SU-DHL-6 (cell line): Measurements from ENCODE around the gene TNFRSF18.

Experiments used
- H2AFZ ChIP-seq: fragments of 200-600 bp; sonication (generic); 2 replicates; pipeline ENCODE4 v1.6.1; 2014; ENCODE audit warnings: low read depth, mild to moderate bottlenecking, moderate library complexity, mixed read lengths, antibody characterized with exemption, low read length; ENCODE audit not compliant: severe bottlenecking
- H3F3A ChIP-seq: fragments of 200-600 bp; shearing (Covaris generic); 2 replicates; pipeline ENCODE4 v1.6.0; 2016; ENCODE audit warnings: antibody characterized with exemption, mild to moderate bottlenecking; ENCODE audit not compliant: insufficient read depth
- H3K27ac ChIP-seq: fragments of 200-600 bp; sonication (generic); 2 replicates; pipeline ENCODE4 v1.5.1; 2016; ENCODE audit warnings: low read depth, mild to moderate bottlenecking, low read length, moderate library complexity, mixed read lengths
- H3K27me3 ChIP-seq: fragments of 200-600 bp; sonication (generic), shearing (Covaris generic); 2 replicates; pipeline ENCODE4 v1.6.0; 2014; ENCODE audit warnings: mild to moderate bottlenecking, low read length
- H3K36me3 ChIP-seq: fragments of 200-600 bp; sonication (generic); 2 replicates; pipeline ENCODE4 v1.6.1; 2014; ENCODE audit warnings: mild to moderate bottlenecking, low read length, mixed read lengths
- H3K4me2 ChIP-seq: fragments of 300-600, 200-600 bp; shearing (Covaris generic), sonication (generic); 2 replicates; pipeline ENCODE4 v1.6.0; 2014; ENCODE audit warnings: low read length, low read depth, mild to moderate bottlenecking; ENCODE audit not compliant: poor library complexity, severe bottlenecking
- H3K4me3 ChIP-seq: fragments of 200-600 bp; sonication (generic); 2 replicates; pipeline ENCODE4 v1.5.1; 2014; ENCODE audit warnings: antibody characterized with exemption, low read length, mild to moderate bottlenecking, mixed read lengths; ENCODE audit not compliant: insufficient read depth, poor library complexity, severe bottlenecking
- H3K79me2 ChIP-seq: fragments of 200-600 bp; sonication (generic); 2 replicates; pipeline ENCODE4 v1.6.1; 2014; ENCODE audit warnings: mild to moderate bottlenecking, low read length, moderate library complexity; ENCODE audit not compliant: insufficient read depth
- H3K9ac ChIP-seq: fragments of 200-600 bp; sonication (generic); 2 replicates; pipeline ENCODE4 v1.7.0; 2014; ENCODE audit warnings: mild to moderate bottlenecking, low read length
- H3K9me2 ChIP-seq: fragments of 200-600 bp; sonication (generic); replicated peaks from 2 replicates; pipeline ENCODE4 v1.6.1; 2014; ENCODE audit warnings: low read length; ENCODE audit not compliant: insufficient read depth
- H3K9me3 ChIP-seq: fragments of 200-600 bp; sonication (generic); 2 replicates; pipeline ENCODE4 v1.6.1; 2014; ENCODE audit warnings: low read length, mixed read lengths; ENCODE audit not compliant: insufficient read depth
- H4K20me1 ChIP-seq: fragments of 200-600 bp; sonication (generic); 2 replicates; pipeline ENCODE4 v1.6.1; 2014; ENCODE audit warnings: low read depth, mild to moderate bottlenecking, antibody characterized with exemption, low read length, moderate library complexity, mixed read lengths
- EZH2phosphoT487 ChIP-seq: fragments of 200-600 bp; sonication (generic), shearing (Covaris generic); conservative IDR thresholded peaks from 2 replicates; pipeline ENCODE4 v1.6.1; 2018; ENCODE audit warnings: mild to moderate bottlenecking, antibody characterized with exemption, low read length, moderate library complexity, mixed read lengths
- TF ChIP-seq, protein P1 (sequence below): fragments of 200-600 bp; sonication (generic); IDR thresholded peaks from one replicate; pipeline ENCODE4 v1.5.1; 2017; ENCODE audit warnings: antibody characterized with exemption, mild to moderate bottlenecking, low read length, moderate library complexity; ENCODE audit not compliant: insufficient read depth, poor library complexity, severe bottlenecking

Gene TNFRSF18

DNA sequence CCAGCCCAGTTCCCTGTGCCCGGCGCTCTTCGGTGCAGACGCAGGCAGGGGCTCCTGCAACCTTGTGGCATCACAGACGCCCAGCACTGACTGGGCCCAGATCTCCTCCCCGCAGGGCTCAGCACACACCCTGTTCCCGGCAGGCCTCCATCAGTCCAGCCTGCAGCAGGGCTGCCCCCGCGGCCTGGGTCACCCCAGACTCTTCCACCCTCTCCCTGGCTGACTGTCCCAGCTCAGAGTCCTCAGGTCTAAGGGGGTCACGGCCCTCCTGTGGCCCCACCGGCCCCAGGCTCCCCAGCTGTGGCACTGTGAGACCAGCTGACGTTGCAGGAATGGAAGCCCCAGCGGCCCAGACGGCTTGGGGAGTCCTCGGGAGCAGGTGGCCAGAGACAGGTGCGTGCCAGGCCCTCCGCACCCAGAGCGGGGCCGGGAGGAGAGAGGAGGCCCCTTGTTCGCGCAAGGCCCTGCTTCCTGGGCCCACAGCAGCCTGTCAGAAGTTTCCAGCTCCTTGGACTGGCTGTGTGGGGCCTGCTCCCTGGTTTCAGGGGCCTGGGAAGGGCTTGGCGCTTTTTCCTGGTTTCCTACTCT, 29.9 kb upstream of the TNFRSF18 start:
- Histone ChIP-seq H3K36me3 (no peaks in the 10 kb centered on the region), H3K4me3 (no peak overlapping the region), H3K9ac (no peak overlapping the region), H3K27ac (no peak overlapping the region), H2AFZ (no peak overlapping the region), H3K79me2 (peaks cover 3% of the 10 kb centered on the region), H4K20me1 (no peaks in the 10 kb centered on the region), H3K9me2 (no peaks in the 10 kb centered on the region), H3K27me3 (no peaks in the 10 kb centered on the region), H3K4me2 (no peak overlapping the region), H3F3A (no peaks in the 10 kb centered on the region), H3K9me3 (no peaks in the 10 kb centered on the region)
- TF ChIP-seq, protein P1, sequence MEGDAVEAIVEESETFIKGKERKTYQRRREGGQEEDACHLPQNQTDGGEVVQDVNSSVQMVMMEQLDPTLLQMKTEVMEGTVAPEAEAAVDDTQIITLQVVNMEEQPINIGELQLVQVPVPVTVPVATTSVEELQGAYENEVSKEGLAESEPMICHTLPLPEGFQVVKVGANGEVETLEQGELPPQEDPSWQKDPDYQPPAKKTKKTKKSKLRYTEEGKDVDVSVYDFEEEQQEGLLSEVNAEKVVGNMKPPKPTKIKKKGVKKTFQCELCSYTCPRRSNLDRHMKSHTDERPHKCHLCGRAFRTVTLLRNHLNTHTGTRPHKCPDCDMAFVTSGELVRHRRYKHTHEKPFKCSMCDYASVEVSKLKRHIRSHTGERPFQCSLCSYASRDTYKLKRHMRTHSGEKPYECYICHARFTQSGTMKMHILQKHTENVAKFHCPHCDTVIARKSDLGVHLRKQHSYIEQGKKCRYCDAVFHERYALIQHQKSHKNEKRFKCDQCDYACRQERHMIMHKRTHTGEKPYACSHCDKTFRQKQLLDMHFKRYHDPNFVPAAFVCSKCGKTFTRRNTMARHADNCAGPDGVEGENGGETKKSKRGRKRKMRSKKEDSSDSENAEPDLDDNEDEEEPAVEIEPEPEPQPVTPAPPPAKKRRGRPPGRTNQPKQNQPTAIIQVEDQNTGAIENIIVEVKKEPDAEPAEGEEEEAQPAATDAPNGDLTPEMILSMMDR, result no peak
- no peak for TF ChIP-seq EZH2phosphoT487

DNA sequence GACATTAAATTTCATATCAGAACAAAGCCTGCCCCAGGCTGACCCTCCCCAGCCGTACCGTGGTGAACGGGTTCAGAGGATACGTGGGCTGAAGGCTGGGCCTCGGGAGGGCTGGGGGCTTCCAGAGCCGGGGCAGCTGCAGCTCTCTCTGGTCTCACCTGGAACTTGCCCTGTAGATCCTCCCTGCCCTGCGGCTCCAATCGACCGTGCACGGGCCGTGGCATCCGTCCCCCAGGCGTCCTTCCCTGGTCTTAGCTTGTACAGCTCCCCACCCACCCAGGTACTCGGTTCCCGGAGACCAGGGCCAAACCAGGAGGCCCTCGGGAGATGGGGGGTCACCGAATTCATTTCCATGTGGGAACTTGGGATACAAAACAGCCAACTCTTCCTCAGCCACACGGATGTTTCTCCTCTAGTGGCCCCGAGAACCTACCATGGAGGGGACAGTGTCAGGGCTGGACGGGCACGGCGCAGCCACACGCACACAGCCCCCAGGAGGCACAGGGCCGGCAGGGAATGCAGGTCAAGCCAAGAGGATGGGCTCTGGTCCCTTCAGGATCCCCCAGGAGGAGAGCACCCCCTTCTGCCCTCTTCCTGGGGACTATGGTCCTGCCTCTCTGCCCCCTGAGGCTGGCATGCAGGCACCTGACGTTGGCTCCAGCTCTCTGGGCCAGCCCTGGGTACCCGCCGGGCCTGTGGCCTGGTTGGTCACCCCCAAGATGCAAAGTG, 28.8 kb upstream of the TNFRSF18 start:
- no peaks in the 10 kb centered on the region for H3K27me3 ChIP-seq
- H3K9me2 ChIP-seq, result no peaks in the 10 kb centered on the region
- H3K36me3 ChIP-seq, result no peaks in the 10 kb centered on the region
- H3K27ac ChIP-seq, result no peak overlapping the region
- H3K79me2 ChIP-seq, result peaks cover 14% of the 10 kb centered on the region
- H3K4me3 ChIP-seq, result no peak overlapping the region
- no peak overlapping the region for H3K9ac ChIP-seq
- H4K20me1 ChIP-seq, result no peaks in the 10 kb centered on the region
- H3K4me2 ChIP-seq, result no peak overlapping the region
- TF ChIP-seq, protein P1, result no peak
- no peak for TF ChIP-seq EZH2phosphoT487
- no peaks in the 10 kb centered on the region for H3K9me3 ChIP-seq
- no peaks in the 10 kb centered on the region for H3F3A ChIP-seq
- no peak overlapping the region for H2AFZ ChIP-seq

DNA sequence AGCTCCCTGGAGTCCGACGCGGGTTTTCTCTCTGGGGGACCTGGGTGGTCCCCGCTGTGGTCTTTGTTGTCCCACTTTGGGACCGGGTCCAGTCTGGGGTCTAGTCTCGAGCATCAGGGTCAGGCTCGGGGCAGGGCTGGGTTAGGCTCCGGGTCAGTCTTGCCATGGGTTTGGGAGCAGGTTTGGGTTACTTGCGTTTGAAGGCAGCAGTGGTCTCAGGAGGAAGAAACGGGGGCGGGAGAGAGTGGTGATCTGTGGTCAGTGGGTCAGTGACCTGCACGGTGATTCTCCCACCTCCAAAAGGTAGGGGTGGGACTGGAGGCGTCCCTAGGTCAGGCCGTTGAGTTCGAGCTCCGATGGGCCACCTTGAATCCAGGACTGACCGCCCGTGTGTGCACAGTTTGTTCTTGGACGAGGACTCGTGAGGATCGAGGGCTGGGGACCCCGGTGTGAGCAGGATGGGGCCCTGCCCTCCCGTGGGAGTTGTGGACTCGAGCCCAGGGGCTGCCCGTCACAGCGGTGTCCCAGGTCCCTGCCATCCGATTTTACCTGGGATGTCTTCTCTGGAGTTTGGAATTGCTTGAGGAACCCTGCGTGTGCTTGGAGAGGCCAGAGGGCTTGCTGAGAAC, 27.9 kb upstream of the TNFRSF18 start:
- H3K79me2 ChIP-seq, result peaks cover 23% of the 10 kb centered on the region
- no peaks in the 10 kb centered on the region for H4K20me1 ChIP-seq
- no peak overlapping the region for H3K9ac ChIP-seq
- H3K36me3 ChIP-seq, result no peaks in the 10 kb centered on the region
- H3K9me3 ChIP-seq, result no peaks in the 10 kb centered on the region
- H3K27me3 ChIP-seq, result no peaks in the 10 kb centered on the region
- H3K4me3 ChIP-seq, result no peak overlapping the region
- no peak for TF ChIP-seq EZH2phosphoT487
- TF ChIP-seq, protein P1, result no peak
- H3K9me2 ChIP-seq, result no peaks in the 10 kb centered on the region
- no peak overlapping the region for H3K4me2 ChIP-seq
- no peak overlapping the region for H3K27ac ChIP-seq
- no peaks in the 10 kb centered on the region for H3F3A ChIP-seq
- no peak overlapping the region for H2AFZ ChIP-seq
